HG03025 (cell line): Measurements from ENCODE around the gene MYO5B.

Experiments
- ATAC-seq: cut with Tn5 transposase; IDR thresholded peaks from one replicate; pipeline ENCODE4 v1.9.1; 2021; ENCODE audit warnings: mild to moderate bottlenecking, moderate library complexity; ENCODE audit not compliant: unreplicated experiment, low FRiP score

MYO5B gene

DNA sequence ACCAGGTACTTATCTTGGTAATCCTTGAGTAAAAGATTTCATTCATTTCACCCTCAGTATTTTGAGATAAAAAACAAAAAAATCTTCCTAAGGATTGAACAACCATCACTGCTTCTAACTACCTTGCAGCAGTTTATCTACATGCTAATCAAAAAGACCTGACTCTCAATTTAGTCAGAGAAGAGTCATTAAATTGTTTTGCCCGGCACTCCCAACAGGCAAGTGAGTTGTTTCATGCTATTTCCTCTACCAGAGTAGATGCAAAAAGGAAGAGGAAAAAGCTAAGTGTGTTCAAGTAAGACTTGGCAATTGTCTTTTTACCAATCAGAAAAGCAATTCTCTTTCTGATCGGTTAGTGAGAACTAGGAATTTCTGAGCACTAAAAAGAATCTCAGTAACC is 39.5 kb downstream of the MYO5B start:
- ATAC-seq: no peak

DNA sequence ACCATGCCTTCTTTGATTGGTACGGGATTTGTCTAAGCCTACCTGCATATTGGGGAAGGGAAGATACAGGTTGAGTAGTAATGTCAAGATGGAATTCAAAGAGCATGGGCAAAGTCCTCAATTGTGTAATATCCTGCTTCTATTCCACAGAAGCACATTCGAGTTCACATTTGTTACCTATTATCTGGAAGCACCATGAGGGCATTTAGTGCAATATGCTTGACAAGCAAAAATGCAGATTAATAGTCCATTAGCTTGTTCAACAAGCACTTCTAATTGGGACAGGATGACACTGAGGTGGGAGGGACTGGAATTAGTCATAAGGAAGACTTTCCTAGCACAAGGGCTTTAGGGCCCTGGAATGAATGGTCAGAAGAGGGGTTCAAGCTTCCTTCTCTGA is 40.5 kb downstream of the MYO5B start:
- ATAC-seq: no peak

DNA sequence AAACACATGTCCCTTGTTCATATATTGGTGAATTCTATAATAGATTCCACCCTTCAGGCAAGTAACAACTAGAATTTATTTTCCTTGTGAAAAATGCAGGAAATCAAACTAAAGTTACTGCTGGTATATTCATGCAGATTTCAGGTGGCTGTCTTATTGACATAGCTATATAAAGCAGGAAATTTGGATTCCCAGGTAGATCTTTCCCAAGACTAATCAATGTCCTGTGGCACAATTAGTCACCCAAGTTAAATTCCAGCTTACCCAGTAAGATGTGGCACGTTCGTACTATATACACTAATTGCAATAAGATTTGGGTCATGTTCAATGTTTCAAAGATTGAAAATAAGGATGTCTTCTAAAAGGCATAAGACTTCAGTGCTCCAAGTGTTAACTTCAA is 42.0 kb downstream of the MYO5B start:
- no peak for ATAC-seq

DNA sequence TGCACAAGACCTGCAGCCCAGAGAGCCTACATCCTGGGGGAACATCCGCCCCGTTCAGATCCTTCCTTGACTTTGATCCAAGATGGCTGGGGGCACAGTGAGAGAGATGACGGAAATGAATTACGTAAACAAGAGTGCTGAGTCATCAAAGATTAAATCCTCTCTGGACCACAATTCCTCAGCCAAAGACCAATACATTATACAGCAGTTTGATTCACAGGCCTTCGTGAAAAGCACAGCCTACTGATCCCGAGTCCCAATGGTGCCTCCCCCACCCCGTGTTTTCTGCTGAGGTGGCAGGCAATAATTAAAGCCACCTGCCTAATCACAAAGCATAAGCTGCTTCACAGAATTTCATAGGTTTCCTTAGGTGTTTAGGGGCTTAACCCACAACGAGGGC is 43.0 kb downstream of the MYO5B start:
- no peak for ATAC-seq

DNA sequence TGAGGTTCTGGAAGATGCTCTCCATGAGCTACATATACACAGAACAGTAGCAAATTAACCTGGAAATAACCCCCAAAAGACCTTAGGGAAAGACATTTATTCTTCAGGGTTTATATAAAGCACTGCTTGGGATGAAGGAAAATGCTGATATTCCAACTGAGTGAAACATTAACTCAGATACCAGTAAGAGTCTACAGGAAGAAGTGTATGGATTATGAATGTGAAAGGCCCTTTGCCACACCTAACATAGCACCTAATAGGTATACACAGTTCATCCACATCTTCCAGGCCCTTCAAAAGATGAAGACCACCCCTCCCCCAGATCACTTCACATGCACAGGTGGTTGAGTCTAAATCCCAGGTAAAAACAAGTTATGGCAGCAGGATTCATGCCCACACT is 50.4 kb downstream of the MYO5B start:
- no peak for ATAC-seq

DNA sequence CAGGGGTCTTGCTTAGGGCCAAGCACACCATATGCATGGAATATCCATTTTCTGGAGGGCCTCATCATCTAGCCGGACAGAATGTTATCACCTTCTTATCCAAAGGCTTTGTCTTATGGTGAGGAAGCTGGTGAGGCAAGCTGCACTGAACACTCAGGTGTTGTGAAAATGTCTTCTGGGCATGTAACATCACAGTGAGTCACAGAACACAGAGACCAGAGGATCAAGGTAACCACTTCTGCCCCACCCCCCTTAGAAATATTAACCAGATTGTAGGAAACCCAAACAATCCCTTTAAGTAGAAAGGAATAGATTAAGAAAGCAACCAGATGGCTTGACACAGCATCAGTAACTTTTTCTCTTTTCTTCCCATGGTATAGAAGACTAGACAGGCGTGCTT is 51.1 kb downstream of the MYO5B start:
- ATAC-seq: no peak

DNA sequence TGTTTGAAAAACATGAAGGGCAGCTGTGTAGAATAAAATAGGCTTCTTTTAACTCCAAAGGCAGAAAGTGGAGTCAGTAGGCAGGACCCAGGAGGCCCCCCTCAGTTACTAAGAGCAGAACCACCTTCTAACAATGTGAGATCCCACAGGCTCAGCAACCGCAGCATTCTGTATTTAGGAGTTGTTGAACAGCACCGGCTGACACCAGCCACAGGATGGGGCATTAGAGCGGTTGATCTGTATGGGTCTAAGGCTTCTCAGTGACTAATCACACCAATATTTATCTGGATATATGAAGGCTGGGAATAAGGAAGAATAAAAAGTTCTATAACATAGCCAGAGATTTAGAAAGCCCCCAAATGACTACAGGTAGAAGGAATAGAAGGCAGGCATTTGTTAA is 51.7 kb downstream of the MYO5B start:
- no peak for ATAC-seq

DNA sequence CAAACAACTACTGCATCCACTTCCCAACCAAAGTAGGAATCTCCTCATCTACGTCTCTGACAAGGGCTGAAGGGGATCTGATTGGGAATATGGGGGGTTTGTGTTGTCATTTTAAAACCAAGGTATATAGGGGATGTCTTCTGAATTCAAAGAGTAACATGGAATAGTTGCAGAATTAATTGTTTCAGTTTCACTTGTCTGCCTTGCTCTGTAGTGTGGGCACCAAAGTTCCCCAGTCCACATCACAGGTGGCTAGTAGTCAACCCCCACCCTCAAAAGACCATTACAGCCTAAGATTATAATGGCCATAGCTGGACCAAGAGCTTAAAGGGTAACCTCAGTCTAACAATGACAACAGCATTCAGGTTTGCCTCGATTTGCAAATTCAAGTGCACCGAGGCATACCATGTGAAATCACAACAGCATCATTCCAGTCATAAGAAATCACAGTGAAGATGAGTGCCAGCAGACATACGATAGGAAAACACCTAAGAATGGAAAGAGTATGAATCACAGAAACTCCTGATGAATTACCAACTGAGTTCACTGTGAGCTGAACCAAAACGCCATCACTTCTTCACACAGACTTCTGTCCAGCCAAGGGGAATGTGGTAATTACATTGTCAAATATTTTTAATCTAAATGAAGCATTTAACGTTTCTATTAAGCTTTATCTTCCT is 52.4 kb downstream of the MYO5B start:
- ATAC-seq: no peak

DNA sequence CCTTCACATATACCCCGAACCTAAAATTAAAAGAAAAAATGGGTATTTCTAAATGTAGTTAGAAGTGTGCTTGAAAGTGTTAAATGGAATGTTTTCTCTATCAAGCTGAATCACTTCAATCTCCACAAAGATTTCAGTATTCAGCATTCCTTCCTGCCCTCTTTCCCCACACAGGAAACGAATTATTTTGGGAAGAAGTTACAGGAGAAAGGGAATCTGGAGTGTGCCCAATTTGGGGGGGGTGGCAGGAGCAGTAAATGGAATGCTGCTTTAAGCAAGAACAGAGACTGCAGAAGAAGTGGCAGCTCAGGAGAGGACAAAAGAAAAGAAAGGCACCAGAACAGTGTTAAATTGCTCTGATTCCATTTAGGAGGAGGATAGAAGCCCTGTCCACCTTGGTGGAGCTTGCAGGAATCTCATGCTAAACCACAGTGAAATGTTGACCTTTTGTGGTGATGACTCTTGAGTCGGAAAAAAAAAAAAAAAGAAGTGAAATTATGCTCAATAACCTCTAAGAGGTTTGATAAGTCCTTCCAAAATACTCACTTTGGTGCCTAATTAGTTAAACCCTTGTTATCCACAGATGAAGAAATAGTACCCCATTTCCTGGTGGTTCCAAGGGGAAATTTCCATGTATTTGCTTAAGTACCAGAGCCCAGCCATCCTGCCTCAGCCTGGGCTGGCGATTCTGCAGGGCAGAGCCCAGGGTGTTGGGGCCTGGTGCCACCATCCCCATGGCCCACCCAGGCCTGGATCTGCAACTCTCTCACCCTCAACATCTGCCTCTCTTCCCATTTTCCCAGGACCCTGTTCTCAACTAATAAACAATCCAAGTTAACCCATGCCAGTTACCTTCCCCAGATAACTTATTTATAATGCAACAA is 56.5 kb downstream of the MYO5B start:
- ATAC-seq: no peak

DNA sequence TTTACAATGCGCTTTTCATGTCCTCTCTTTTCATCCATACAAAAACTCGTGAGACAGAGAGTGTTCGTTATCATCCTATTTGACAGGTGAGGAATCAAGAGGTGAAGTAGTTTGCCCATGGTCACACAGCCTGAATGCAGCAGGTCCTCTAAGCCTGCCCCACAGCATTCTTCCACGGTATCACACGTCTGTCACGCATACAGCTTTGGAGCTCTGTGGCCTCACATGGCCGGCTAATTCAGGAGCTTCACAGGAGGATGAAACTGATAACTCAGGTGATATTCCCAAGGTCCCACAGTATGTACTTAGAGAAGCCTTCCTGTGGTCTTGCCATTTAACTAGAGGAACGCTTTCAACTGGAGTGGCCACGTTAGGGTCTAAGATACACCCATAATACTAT is 59.0 kb downstream of the MYO5B start:
- no peak for ATAC-seq

DNA sequence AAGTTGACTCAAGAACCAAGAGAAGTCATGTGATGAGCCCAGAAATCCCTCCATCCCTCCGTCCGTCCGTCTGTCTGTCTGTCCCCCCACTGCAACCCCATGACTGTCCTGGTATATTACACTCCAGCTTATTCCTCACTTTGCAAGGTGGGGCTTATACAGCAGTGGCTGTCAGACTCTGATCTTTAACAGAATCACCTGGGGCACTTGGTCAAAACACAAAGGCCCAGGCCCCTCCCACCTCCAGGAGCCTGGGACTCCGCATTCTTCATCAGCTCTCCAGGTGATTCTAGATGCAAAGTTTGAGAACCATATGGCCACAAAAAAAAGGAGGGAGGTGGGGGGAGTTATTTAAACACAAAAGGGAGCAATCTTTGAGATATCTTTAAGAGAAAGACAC is 61.4 kb downstream of the MYO5B start:
- ATAC-seq: no peak

DNA sequence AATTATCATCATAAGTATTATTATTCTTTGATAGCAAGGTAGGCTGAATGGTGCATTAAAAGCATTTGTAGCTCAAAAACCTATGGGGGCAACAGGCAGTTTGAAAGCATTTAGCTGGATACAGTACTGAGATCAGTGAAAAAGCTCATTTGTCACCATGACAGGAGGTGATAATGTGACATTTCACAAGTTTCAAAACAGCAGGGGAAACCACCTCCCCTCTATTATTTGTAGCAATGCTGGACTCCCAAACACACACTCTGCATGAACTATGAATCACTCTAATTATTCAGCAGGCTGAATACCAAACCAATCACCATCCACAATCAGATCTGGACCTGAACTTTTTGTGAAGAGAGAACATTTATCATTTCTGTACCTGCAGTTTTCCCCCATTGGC is 63.4 kb downstream of the MYO5B start:
- no peak for ATAC-seq

DNA sequence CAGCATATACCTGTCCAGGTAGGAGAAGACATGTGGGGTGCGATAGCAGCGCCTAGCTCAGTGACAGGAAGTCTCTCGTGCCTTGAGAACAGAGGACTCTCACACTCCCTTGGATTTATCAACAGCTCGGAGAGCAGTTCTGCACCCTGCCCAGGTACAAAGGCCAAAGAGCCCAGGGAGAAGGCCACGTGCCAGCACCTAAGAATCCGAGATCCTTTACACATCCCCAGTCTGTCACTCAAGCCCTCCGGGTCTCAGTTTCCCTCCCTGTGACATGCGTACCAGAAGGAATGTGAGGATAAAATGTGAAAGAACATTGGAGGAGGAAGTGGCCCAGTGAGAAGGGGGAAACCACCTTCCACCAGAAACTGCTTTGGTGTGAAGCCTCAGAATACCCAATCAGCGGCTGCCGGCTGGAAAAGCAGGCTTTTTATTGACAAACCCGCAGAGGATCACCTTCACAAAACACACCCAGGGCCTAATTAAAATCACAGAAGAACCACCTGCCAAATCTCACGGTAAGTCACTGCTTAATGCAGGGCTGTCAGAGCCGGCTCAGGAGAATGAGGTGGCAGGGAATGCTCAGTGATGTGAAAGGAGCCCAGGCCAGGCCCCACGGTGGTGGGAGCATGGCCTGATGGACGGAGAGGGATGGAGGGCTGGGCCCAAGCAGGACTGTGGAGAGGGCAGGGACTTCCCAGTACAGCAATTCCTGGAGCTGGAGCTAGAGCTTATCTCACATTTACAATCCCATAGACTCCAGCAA is 66.3 kb downstream of the MYO5B start:
- no peak for ATAC-seq

DNA sequence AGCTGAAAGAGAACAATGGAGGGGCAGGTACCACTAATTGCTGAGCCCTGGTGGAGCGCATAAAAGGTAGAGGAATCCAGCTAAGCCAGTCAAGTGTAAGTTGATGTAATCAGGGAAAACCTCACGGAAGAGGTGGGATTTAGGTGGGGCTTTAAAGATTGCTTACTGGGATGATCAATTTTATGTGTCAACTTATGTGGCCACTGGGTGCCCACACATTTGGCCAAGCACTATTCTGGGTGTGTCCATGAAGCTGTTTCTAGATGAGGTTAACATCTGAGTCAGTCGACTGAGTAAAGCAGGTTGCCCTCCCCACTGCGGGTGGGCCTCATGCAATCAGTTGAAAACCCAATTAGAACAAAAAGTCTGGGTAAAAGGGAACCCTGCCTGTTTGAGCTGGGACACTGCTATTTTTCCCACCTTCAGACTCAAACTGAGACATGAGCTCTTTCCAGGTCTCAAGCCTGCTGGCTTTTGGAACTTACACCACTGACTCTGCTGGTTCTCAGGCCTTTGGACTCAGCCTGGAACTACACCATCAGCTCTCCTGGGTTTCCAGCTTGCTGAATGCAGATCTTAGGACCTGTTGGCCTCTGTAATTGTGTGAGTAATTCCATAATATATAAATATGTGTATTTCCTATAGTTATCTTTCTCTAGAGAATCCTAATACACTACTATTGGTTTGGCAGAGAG is 67.3 kb downstream of the MYO5B start:
- no peak for ATAC-seq

DNA sequence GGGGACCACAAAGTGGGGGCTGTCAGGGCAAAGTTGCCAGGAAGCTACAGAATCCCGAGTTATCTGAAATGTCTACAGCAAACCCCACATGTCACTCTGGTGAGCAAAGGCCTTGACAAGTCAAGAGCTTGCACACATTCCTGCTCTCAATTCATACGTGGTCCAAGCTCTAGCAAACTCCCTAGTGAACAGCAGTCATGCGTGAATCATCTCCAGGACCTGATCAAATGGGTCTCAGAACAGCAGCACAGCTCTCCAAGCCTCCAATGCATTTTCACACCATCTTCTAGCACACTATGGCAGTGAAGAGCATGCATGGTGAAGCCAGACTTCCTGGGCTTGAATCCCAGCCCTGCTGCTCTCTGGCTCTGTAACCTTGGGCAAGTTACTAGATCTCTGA is 68.5 kb downstream of the MYO5B start:
- ATAC-seq: no peak

DNA sequence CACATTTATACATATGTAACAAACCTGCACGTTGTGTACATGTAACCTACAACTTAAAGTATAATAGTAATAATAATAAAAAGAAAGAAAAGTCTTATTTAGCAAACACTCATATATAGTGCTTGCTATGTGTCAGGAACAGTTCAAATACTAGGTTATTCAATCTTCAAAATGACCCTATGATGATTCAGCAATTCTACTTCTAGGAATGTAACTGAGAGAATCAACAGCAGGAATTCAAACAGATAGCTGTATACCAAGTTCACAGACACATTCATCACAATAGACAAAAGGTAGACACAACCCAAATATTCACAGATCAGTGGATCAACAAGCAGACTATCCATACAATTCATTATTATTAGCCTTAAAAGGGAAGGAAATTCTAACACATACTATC is 69.5 kb downstream of the MYO5B start:
- no peak for ATAC-seq

DNA sequence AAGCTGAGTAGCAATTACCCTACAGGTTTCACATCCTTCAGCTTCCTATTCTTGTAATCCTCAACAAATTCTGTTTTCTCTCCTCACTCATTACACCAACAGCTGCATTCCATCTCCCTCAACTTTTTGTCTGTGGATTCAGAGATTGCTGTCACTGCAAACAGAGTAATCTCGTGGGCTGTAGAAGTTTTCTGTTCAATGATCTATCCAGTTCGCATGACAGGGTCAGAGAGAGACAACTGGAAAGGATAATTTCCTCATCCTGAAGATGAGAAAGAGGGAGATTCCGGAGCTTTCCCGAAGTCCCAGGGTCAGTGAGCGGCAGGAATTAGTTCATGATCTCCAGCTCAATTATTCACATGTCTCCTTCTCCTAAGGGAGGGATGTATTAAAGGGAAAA is 75.7 kb downstream of the MYO5B start:
- ATAC-seq: no peak

DNA sequence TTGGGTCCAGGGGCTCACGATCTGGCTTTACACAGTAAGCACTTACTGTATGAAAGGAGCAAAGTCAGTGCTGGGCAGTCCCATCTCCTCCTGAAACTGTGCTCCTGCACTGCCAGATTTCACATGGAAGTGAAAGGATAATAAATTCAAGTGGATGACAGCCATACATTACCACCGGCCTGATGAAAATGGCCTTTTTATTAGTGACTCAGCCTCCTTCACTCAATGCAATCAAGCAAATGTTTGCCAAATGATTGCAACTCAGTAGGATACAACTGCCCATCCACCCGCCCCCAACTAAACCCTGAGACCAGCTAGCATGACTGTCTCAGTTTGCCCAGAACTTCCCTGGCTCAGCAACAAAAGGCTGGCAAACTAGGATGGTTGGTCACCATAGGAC is 77.1 kb downstream of the MYO5B start:
- ATAC-seq: no peak

DNA sequence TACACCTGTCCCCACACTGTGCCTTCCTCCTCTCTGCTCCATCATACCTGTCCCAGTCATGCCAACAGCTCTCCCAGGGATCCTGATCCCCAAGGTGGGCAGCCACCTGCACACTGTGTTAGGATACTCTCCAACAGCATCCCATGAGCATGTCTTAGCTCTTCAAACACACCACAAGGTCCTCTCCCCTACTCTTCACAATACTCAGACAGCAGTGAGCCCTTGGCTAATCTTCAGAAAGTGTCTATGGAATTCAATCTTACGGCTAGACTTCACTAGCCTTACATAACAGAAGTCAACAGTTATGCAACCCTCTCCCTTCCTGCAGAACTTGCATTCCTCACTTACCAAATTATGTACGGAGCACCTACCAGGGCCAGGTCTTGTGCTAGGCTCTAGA is 79.9 kb downstream of the MYO5B start:
- ATAC-seq: no peak

DNA sequence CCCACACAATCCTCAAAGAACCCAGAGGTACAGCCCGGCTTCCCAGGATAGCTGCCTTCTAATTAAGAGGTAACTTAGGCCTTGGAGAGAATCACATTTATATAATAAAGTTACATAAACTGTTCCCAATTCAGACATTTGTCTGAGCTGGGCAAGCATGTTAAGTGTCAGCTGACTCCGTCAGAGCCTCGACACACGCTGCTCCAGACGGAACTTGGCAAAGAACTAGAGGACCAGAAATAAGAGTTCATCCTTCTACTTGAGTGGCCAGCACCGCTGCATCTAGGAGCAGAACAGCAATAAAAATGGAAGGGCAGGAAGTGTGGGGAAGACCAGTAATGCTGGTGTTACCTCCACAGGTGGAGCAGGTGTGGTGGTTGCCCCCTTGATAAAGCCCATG is 80.5 kb downstream of the MYO5B start:
- no peak for ATAC-seq

DNA sequence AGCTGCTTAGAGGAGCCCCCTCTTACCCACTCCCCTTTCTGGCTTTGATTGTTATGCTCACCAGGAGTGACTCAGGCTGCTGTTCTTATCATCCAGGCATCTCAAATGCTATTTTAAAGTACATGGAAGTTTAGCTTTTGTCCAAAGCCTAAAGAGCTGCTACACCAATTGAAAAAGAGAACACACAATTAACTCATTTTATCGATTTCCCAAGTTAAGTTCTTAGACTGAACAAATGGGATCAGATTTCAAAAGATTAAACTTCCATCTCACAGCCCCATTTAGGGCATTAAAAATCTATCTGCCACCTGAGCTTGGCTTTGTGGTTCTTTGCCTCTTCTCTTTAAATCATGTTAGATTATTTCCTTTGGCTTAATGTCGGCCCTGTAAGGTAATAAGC is 81.2 kb downstream of the MYO5B start:
- no peak for ATAC-seq
